Prostate gland (tissue), 2 donors: ENCODE data around the gene LCN15. TPM values are rescaled to one million over a fixed set of nuclear protein-coding genes. Genes with fewer than 3 reads are reported as not detected.
"Not testable (repeated sequence)": the region's sequence is repeated elsewhere in the genome, so short reads cannot be mapped to it uniquely, and the experiment has no call there.

Source experiments
- DNase-seq: peaks from one replicate; pipeline ENCODE4 v3.0.0-alpha.2; 2019; ENCODE audit warnings: low spot score
- H3K27ac ChIP-seq, 2 donors: fragments of 200-600 bp; sonication (generic); 2 replicates each; pipeline ENCODE4 v1.5.1; 2017 to 2019
- H3K27me3 ChIP-seq: fragments of 200-600 bp; sonication (generic); replicated peaks from 2 replicates; pipeline ENCODE4 v1.5.1; 2019; ENCODE audit not compliant: insufficient read depth
- H3K36me3 ChIP-seq, 2 donors: fragments of 200-600 bp; sonication (generic); 1 replicate in 1 of 2; 2 replicates in 1 of 2; pipeline versions ENCODE4 v1.5.1 to v1.8.1; 2017 to 2019
- H3K4me1 ChIP-seq: fragments of 200-600 bp; sonication (generic); replicated peaks from 2 replicates; pipeline ENCODE4 v1.5.1; 2019
- H3K4me3 ChIP-seq, 2 donors: fragments of 200-600 bp; sonication (generic); 2 replicates each; pipeline ENCODE4 v1.5.1; 2017 to 2019
- H3K9me3 ChIP-seq: fragments of 200-600 bp; sonication (generic); 2 replicates; pipeline ENCODE4 v1.5.1; 2017
- CTCF ChIP-seq, 4 experiments: fragments of 200-600 bp in 2 of 4; fragments of 450-650 bp in 2 of 4; sonication (generic) in 2 of 4; IDR thresholded peaks; 1 replicate in 3 of 4; 2 replicates in 1 of 4; pipeline ENCODE4 v1.5.1; 2016 to 2019; ENCODE audit warnings: antibody characterized with exemption in 4 of 4, mild to moderate bottlenecking in 2 of 4, moderate library complexity in 2 of 4
- POLR2A ChIP-seq: fragments of 450-650 bp; IDR thresholded peaks from one replicate; pipeline ENCODE4 v1.6.1; 2016; ENCODE audit warnings: antibody characterized with exemption, mild to moderate bottlenecking
- POLR2AphosphoS5 ChIP-seq: sonication (generic); formaldehyde crosslinking; IDR thresholded peaks from one replicate; pipeline ENCODE4 v1.6.1; 2017; ENCODE audit warnings: antibody characterized with exemption
- WGBS: methylation state at CpG from one replicate; pipeline ENCODE4 v1.1.5; 2018; 5-methylcytosine and 5-hydroxymethylcytosine counted together
- intact Hi-C: fragments of 100-400 bp; cut with DNase I; formaldehyde crosslinking; loops from one replicate; pipeline ENCODE4 v1.14.2; 2022
- total RNA-seq, 2 donors: library from RNA; depleted of rRNA; stranded (reverse); fragments of >200 nt; gene quantifications; one replicate each; pipeline ENCODE4 v1.1.0, GENCODE V29; 2016

The LCN15 gene
- total RNA-seq, 2 donors from 2014 or later = 0.40 TPM; not detected in 1

DNA sequence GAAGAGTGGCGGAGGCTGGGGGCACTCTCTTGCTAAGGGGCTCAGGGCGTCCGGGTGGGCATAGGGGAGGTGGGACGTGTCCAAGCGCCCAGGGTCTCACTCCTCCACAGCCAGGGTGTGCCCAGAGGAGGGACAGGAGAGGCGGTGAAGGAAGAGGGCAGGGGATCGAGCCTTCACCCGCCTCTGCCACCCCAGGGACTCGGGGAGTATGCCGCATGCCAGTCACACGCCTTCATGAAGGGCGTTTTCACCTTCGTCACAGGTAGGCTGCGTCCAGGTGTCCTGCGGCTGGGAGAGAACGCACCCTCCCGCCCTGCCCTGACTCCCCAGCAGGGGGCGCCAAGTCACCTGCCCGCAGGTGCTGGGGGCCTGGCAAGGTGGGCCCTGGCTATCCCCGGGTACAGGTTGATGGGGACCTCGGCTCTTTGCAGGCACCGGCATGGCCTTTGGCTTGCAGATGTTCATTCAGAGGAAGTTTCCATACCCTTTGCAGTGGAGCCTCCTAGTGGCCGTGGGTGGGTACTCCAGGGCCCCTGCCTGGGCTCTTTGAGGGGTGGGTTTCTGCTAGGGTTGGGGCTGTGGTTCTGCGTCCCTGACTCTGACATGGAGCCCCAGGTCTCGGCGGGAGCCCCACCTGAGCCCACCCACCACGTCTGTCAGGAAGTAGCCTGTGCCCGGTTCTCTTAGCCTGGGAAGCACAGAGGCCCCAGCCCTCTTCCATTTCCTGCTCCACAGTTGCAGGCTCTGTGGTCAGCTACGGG is 27.4 kb upstream of the LCN15 start:
- peak; percentile 74 for DNase-seq
- no peaks in the 10 kb centered on the region for H3K36me3 ChIP-seq
- no peaks in the 10 kb centered on the region for H3K9me3 ChIP-seq
- peak overlapping the region; percentile 99 for H3K27ac ChIP-seq
- peak overlapping the region; percentile 65 for H3K4me3 ChIP-seq
- TF ChIP-seq POLR2AphosphoS5 (no peak), CTCF (IDR thresholded peaks at IDR 0.05) (peak; percentile 93 to 98 (median 98))
- H3K27me3 ChIP-seq = no peaks in the 10 kb centered on the region
- peaks cover 13% of the 10 kb centered on the region for H3K4me1 ChIP-seq
- intact Hi-C loops = loop anchor here (5.0 kb wide), 2 partner anchors 56 to 156 kb away; partner anchors contain the start of genes C8G and PHPT1
- 7% methylated on average over 25 of the region's 29 CpGs for WGBS

GRCh38 chr9:136790640-136791515 is 26.6 kb upstream of the LCN15 start, which contains the start of gene TMEM141:
Gene TMEM141, plus strand, starts transcription at chr9:136791344. Its CDS starts 27 bp downstream, at chr9:136791371.
- Histone ChIP-seq H3K27me3 (no peaks in the 10 kb centered on the region), H3K27ac (peak within 1 kb of the TSS; percentile 99), H3K9me3 (no peaks in the 10 kb centered on the region), H3K4me1 (peaks cover 7% of the 10 kb centered on the region), H3K36me3 (no peaks in the 10 kb centered on the region), H3K4me3 (peak within 1 kb of the TSS; percentile 65)
- TF ChIP-seq POLR2AphosphoS5 (peak; percentile 95), CTCF (IDR thresholded peaks at IDR 0.05) (no peak), POLR2A (peak; percentile 94)
- DNase-seq = peak; percentile 100
- intact Hi-C loops = loop anchor here (5.0 kb wide), 2 partner anchors 56 to 156 kb away; partner anchors contain the start of genes C8G and PHPT1
- WGBS = under 1% methylated on average over 66 of the region's 70 CpGs

- Histone ChIP-seq H3K27me3 (no peaks in the 10 kb centered on the region), H3K27ac (peak overlapping the region; percentile 83 to 99), H3K9me3 (no peaks in the 10 kb centered on the region), H3K4me1 (peaks cover 4% of the 10 kb centered on the region), H3K36me3 (no peaks in the 10 kb centered on the region), H3K4me3 (no peak overlapping the region)
- WGBS = 41% methylated on average over 3 of the region's 3 CpGs
- no peak for TF ChIP-seq POLR2AphosphoS5
- TF ChIP-seq POLR2A = no peak
- TF ChIP-seq CTCF (IDR thresholded peaks at IDR 0.05) = no peak
- no peak for DNase-seq
- intact Hi-C loops = loop anchor here (5.0 to 10.0 kb wide), 2 partner anchors 248 to 275 kb away; no protein-coding TSS in a partner anchor
Measured at GRCh38 chr9:136789523-136789937, 25.2 kb upstream of the LCN15 start.

GRCh38 chr9:136788644-136789522 is 24.6 kb upstream of the LCN15 start:
- H3K4me1 ChIP-seq, H3K9me3 ChIP-seq, H3K36me3 ChIP-seq, H3K27me3 ChIP-seq, H3K4me3 ChIP-seq: not testable (repeated sequence)
- 47% methylated on average over 27 of the region's 27 CpGs for WGBS
- H3K27ac ChIP-seq = peak overlapping the region; percentile 83 to 99
- intact Hi-C loops = loop anchor here (5.0 to 10.0 kb wide), 2 partner anchors 248 to 276 kb away; no protein-coding TSS in a partner anchor
- peak; percentile 57 for DNase-seq
